ENCODE data around the gene PCYT2.

PCYT2 gene

DNA sequence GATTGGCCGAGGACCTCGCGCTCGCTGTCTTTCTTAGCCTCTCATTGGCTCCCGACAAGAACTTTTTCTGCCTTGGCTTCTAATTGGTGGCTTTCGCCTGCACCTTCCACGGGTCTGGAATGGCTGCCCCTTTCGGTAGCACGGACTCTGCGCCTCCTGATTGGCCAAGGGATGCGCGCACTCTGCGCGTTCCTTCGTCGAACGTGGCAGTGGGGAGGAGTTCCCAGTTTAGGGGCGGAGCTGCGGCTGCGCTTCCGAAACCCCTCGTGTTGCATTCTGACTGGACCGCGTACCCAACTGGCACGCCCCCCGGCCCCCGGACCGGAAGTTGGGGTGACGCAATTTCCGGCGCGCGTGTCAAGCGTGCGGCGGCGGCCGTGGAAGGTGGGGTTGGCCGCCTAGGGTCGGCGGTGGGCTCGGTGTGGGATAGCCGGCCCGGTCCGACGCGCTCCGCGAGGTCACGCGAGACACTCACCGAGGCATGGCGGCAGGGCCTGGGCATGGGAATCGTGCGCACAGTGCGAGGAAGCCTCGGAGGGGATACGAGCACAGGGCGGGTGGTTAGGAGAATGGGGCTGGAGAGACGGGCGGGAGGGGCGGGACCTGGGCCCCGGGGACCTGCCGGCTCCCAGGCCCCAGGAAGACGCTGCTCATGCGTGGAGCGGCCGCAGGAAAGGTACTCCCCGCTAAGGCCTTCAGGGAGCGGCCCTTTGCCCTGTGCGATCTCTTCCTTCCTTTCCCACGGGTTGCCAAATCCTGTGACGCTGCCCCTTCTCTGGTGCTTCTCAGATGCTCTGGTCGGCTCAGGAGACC lies 50.2 kb downstream of the PCYT2 start:
- DNase-seq = peak; percentile 99
- Histone ChIP-seq H3K4me3 (ENCODE audit: insufficient read depth, low read depth, low read length, poor library complexity, severe bottlenecking) (peak overlapping the region; percentile 52), H3K36me3 (ENCODE audit: control insufficient read depth, insufficient read depth, low read length) (peaks cover 13% of the 10 kb centered on the region), H3K27me3 (replicated peaks; ENCODE audit: control insufficient read depth, insufficient read depth, low read length, poor library complexity, severe bottlenecking) (no peaks in the 10 kb centered on the region), H3K27ac (ENCODE audit: insufficient read depth, low read length, poor library complexity, severe bottlenecking) (peak overlapping the region; percentile 93), H3K4me1 (ENCODE audit: control insufficient read depth, insufficient read depth, low read length, poor library complexity, severe bottlenecking) (peaks cover 15% of the 10 kb centered on the region), H3K9me3 (ENCODE audit: control insufficient read depth, low read length) (no peaks in the 10 kb centered on the region)

- Histone ChIP-seq H3K9me3 (ENCODE audit: control insufficient read depth, low read length) (no peaks in the 10 kb centered on the region), H3K27me3 (replicated peaks; ENCODE audit: control insufficient read depth, insufficient read depth, low read length, poor library complexity, severe bottlenecking) (no peaks in the 10 kb centered on the region), H3K27ac (ENCODE audit: insufficient read depth, low read length, poor library complexity, severe bottlenecking) (peak within 1 kb of the TSS; percentile 93), H3K4me1 (ENCODE audit: control insufficient read depth, insufficient read depth, low read length, poor library complexity, severe bottlenecking) (peaks cover 15% of the 10 kb centered on the region), H3K36me3 (ENCODE audit: control insufficient read depth, insufficient read depth, low read length) (peaks cover 18% of the 10 kb centered on the region), H3K4me3 (ENCODE audit: insufficient read depth, low read depth, low read length, poor library complexity, severe bottlenecking) (peak within 1 kb of the TSS; percentile 64)
- no peak for DNase-seq
Measured at GRCh38 chr17:81859906-81860755, 51.1 kb downstream of the PCYT2 start, which contains the start of gene P4HB. Gene P4HB (minus strand): TSS chr17:81860535. CDS start chr17:81860471, 64 bp downstream.

DNA sequence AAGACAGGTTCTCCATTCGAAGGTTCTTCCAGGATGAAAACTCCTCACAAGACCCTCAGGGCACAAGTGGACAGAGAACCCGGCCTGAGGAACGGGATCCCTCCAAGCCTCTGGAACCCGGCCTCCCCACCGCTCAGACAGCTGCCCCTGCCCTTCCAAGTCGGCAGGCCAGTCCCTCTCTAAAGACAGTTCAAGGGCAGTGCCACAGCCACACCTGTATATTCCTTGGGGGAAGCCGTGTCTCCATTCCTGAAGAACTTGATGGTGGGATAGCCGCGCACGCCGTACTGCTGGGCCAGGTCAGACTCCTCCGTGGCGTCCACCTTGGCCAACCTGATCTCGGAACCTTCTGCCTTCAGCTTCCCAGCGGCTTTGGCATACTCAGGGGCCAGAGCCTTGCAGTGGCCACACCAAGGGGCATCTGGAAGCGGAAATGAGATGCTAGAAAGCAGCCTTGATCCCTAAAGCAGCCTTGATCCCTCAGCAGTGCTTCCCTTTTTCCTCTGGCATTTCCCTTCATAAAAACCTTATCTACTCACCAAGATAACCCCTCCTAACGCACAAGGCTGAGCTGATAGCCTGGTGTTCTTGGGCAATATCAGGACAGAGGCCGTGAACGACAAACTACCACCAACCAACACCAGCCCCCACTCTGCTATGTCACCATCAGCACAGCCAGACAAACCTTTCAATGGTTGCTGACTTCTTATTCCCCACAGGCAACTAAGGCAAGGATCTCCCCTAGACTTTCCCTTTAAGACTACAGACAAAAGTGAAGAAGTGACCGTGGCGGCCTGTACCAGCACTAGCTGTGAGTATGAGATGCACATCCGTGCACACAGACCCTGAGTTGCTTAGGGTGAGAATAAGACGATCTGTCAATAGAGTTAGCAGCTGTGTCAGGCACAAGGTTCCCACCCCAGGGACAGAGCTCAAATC lies 52.0 kb downstream of the PCYT2 start:
- peak overlapping the region; percentile 84 for H3K27ac ChIP-seq (ENCODE audit: insufficient read depth, low read length, poor library complexity, severe bottlenecking)
- H3K4me3 ChIP-seq (ENCODE audit: insufficient read depth, low read depth, low read length, poor library complexity, severe bottlenecking) = peak overlapping the region; percentile 64
- no peak for DNase-seq
- no peaks in the 10 kb centered on the region for H3K27me3 ChIP-seq (replicated peaks; ENCODE audit: control insufficient read depth, insufficient read depth, low read length, poor library complexity, severe bottlenecking)
- peaks cover 27% of the 10 kb centered on the region for H3K36me3 ChIP-seq (ENCODE audit: control insufficient read depth, insufficient read depth, low read length)
- H3K4me1 ChIP-seq (ENCODE audit: control insufficient read depth, insufficient read depth, low read length, poor library complexity, severe bottlenecking) = peaks cover 15% of the 10 kb centered on the region
- no peaks in the 10 kb centered on the region for H3K9me3 ChIP-seq (ENCODE audit: control insufficient read depth, low read length)

GRCh38 chr17:81858170-81858966 lies 52.8 kb downstream of the PCYT2 start:
- H3K27me3 ChIP-seq (replicated peaks; ENCODE audit: control insufficient read depth, insufficient read depth, low read length, poor library complexity, severe bottlenecking) = no peaks in the 10 kb centered on the region
- no peak overlapping the region for H3K27ac ChIP-seq (ENCODE audit: insufficient read depth, low read length, poor library complexity, severe bottlenecking)
- H3K4me3 ChIP-seq (ENCODE audit: insufficient read depth, low read depth, low read length, poor library complexity, severe bottlenecking) = no peak overlapping the region
- peaks cover 15% of the 10 kb centered on the region for H3K4me1 ChIP-seq (ENCODE audit: control insufficient read depth, insufficient read depth, low read length, poor library complexity, severe bottlenecking)
- DNase-seq = no peak
- peaks cover 35% of the 10 kb centered on the region for H3K36me3 ChIP-seq (ENCODE audit: control insufficient read depth, insufficient read depth, low read length)
- H3K9me3 ChIP-seq (ENCODE audit: control insufficient read depth, low read length) = no peaks in the 10 kb centered on the region

DNA sequence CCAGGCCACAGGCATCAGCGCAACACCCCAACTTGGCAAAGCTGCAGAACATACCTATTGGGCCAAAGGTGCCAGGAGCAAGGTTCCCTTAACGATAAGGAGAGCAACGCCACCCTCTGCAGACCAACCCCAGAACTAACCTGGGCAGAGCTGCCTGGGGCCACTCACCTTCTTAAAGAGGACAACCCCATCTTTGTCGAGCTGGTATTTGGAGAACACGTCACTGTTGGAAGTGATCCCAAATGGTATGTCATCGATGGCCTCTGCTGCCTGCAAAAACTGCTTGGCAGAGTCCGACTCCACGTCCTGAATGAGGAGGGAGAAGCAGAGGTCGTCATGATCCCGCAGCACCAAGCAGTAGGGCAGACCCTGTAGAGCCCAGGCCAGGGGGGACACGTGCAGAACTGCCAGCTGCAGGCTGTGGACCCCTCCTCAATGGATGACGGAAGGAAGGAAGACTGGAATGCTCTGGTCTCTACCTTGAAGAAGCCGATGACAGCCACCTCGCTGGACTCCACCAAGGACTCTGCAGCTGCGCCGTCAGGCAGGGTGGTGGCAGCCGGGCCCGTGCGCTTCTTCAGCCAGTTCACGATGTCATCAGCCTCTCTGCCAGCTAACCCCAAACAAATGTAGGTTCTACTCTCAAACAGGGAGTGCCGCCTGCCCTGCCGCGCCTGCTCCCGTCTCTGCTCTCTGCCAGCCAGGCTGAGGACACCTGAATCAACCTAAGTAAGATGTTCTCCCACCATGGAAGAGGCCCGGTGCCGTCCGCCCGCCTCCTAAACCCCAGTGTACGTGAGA lies 56.0 kb downstream of the PCYT2 start:
- no peak overlapping the region for H3K4me3 ChIP-seq (ENCODE audit: insufficient read depth, low read depth, low read length, poor library complexity, severe bottlenecking)
- H3K36me3 ChIP-seq (ENCODE audit: control insufficient read depth, insufficient read depth, low read length) = peaks cover 59% of the 10 kb centered on the region
- H3K4me1 ChIP-seq (ENCODE audit: control insufficient read depth, insufficient read depth, low read length, poor library complexity, severe bottlenecking) = peaks cover 12% of the 10 kb centered on the region
- no peaks in the 10 kb centered on the region for H3K9me3 ChIP-seq (ENCODE audit: control insufficient read depth, low read length)
- no peak overlapping the region for H3K27ac ChIP-seq (ENCODE audit: insufficient read depth, low read length, poor library complexity, severe bottlenecking)
- H3K27me3 ChIP-seq (replicated peaks; ENCODE audit: control insufficient read depth, insufficient read depth, low read length, poor library complexity, severe bottlenecking) = no peaks in the 10 kb centered on the region
- DNase-seq = no peak

DNA sequence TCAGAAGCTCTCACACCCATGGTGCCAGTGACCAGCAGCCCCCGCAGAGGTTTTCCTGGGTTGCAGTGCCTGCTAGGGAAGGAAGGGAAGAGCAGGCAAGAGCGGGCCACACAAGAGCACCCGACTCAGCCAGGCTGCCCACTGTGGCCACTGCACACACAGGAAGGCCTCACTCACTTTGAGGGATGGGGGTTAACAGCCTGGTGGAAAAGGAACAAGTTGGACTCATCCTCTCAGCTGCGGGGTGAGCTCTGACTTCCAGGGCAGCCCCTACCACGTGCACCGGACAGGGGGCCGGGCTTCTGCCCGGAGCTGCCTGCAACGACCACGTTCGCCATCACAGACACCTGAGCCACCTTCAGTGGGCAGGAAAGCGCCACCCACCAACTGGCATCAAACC lies 59.0 kb downstream of the PCYT2 start:
- no peaks in the 10 kb centered on the region for H3K27me3 ChIP-seq (replicated peaks; ENCODE audit: control insufficient read depth, insufficient read depth, low read length, poor library complexity, severe bottlenecking)
- H3K27ac ChIP-seq (ENCODE audit: insufficient read depth, low read length, poor library complexity, severe bottlenecking) = no peak overlapping the region
- H3K36me3 ChIP-seq (ENCODE audit: control insufficient read depth, insufficient read depth, low read length) = peaks cover 55% of the 10 kb centered on the region

GRCh38 chr17:81851423-81851822 lies 59.8 kb downstream of the PCYT2 start:
- Histone ChIP-seq H3K36me3 (ENCODE audit: control insufficient read depth, insufficient read depth, low read length) (peaks cover 63% of the 10 kb centered on the region), H3K9me3 (ENCODE audit: control insufficient read depth, low read length) (no peaks in the 10 kb centered on the region), H3K4me3 (ENCODE audit: insufficient read depth, low read depth, low read length, poor library complexity, severe bottlenecking) (no peak overlapping the region), H3K27ac (ENCODE audit: insufficient read depth, low read length, poor library complexity, severe bottlenecking) (no peak overlapping the region), H3K4me1 (ENCODE audit: control insufficient read depth, insufficient read depth, low read length, poor library complexity, severe bottlenecking) (no peaks in the 10 kb centered on the region), H3K27me3 (replicated peaks; ENCODE audit: control insufficient read depth, insufficient read depth, low read length, poor library complexity, severe bottlenecking) (no peaks in the 10 kb centered on the region)
- DNase-seq = no peak

More for the DNA sequence above, 59.0 kb downstream of the PCYT2 start:
- Histone ChIP-seq H3K9me3 (ENCODE audit: control insufficient read depth, low read length) (no peaks in the 10 kb centered on the region), H3K4me3 (ENCODE audit: insufficient read depth, low read depth, low read length, poor library complexity, severe bottlenecking) (no peak overlapping the region), H3K4me1 (ENCODE audit: control insufficient read depth, insufficient read depth, low read length, poor library complexity, severe bottlenecking) (no peaks in the 10 kb centered on the region)
- no peak for DNase-seq
